HepG2 (cell line): Measurements from ENCODE around the gene ALDH9A1.

Source experiments
- NFIC ChIP-seq: IDR thresholded peaks from 2 replicates; pipeline ENCODE4 v1.6.1; 2012; ENCODE audit warnings: mild to moderate bottlenecking, low read length, inconsistent platforms
- NR2F6 ChIP-seq, 2 experiments: IDR thresholded peaks; 2 replicates each; pipeline ENCODE4 v1.6.1; 2016; ENCODE audit warnings: antibody characterized with exemption in 1 of 2, mild to moderate bottlenecking in 1 of 2
- ZNF225 ChIP-seq: sonication (generic); formaldehyde crosslinking; IDR thresholded peaks from 2 replicates; pipeline ENCODE4 v1.4.0; 2020; ENCODE audit warnings: mild to moderate bottlenecking, missing genetic modification reagents

DNA sequence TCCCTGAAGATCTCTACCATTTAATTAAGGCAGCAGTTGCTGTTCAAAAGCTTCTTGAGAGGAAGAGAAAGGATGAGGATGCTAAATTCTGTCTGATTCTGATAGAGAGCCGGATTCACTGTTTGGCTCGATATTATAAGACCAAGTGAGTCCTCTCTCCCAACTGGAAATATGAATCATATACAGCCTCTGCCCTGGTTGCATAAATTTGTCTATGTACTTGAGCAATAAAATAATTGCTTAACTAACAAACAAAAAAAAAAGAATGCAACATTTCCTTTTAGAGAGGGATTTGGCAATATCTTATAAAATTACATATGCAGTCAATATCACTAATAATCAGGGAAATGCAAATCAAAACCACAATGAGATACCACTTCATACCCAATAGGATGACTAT lies 26.8 kb downstream of the ALDH9A1 start:
- TF ChIP-seq NFIC (no peak), ZNF225 (CRISPR knock-in tag) (no peak), NR2F6 (IDR thresholded peaks at IDR 0.05) (no peak), NR2F6 (CRISPR knock-in tag; IDR thresholded peaks at IDR 0.05) (no peak)
